HepG2 (cell line): ENCODE data around the gene SLC50A1. TPM values are rescaled to one million over a fixed set of nuclear protein-coding genes. Genes with fewer than 3 reads are reported as not detected.

ENCODE experiments used
- ETV5 ChIP-seq: IDR thresholded peaks from 2 replicates; pipeline ENCODE4 v1.6.1; 2018; ENCODE audit warnings: missing biosample characterization, missing genetic modification reagents, inconsistent platforms, borderline replicate concordance
- MAFK ChIP-seq, 2 experiments: IDR thresholded peaks in 1 of 2; conservative IDR thresholded peaks in 1 of 2; 2 replicates each; pipeline ENCODE4 v1.6.1; 2011; ENCODE audit warnings: improper control_type of control experiment in 2 of 2, low read length in 2 of 2
- RBAK ChIP-seq: sonication (generic); formaldehyde crosslinking; IDR thresholded peaks from 2 replicates; pipeline ENCODE4 v1.5.1; 2020; ENCODE audit warnings: mild to moderate bottlenecking, missing genetic modification reagents
- RBM22 ChIP-seq: fragments of 200-400 bp; formaldehyde crosslinking; optimal IDR thresholded peaks from 2 replicates; pipeline ENCODE3; 2017; ENCODE audit warnings: mild to moderate bottlenecking, low read length, moderate library complexity
- REPIN1 ChIP-seq: sonication (generic); formaldehyde crosslinking; IDR thresholded peaks from 2 replicates; pipeline ENCODE4 v1.8.0; 2022; ENCODE audit warnings: missing genetic modification reagents, low read depth, mild to moderate bottlenecking, borderline replicate concordance
- SIN3A ChIP-seq: IDR thresholded peaks from 2 replicates; pipeline ENCODE4 v1.6.1; 2011; ENCODE audit warnings: low read depth, mild to moderate bottlenecking, control low read depth, low read length, borderline replicate concordance
- TBL1XR1 ChIP-seq: fragments of 150-350 bp; IDR thresholded peaks from 2 replicates; pipeline ENCODE4 v1.6.1; 2014; ENCODE audit warnings: borderline replicate concordance, low read length; ENCODE audit not compliant: partially characterized antibody
- TFDP2 ChIP-seq: sonication (generic); formaldehyde crosslinking; IDR thresholded peaks from 2 replicates; pipeline ENCODE4 v1.4.0; 2020; ENCODE audit warnings: missing genetic modification reagents
- ZFP1 ChIP-seq: IDR thresholded peaks from 2 replicates; pipeline ENCODE4 v1.6.1; 2016
- ZNF224 ChIP-seq: sonication (generic); formaldehyde crosslinking; IDR thresholded peaks from 2 replicates; pipeline ENCODE4 v1.5.0; 2020; ENCODE audit warnings: mild to moderate bottlenecking, missing genetic modification reagents
- ZNF879 ChIP-seq: sonication (generic); formaldehyde crosslinking; IDR thresholded peaks from 2 replicates; pipeline ENCODE4 v1.8.1; 2023; ENCODE audit warnings: missing genetic modification reagents
- polyA plus RNA-seq, 8 experiments: library from polyadenylated mRNA; depleted of rRNA in 3 of 8; stranded (reverse) in 7 of 8; unstranded in 1 of 8; fragments of >200 nt; fragmentation: Illumina TruSeq in 4 of 8; extraction: Trizol in 4 of 8; gene quantifications; 2 replicates each; pipeline versions ENCODE4 v1.2.1 to v1.2.3, GENCODE V29; 2011 to 2016; ENCODE audit warnings: low read depth in 4 of 8, missing spikeins in 1 of 8, mixed read lengths in 1 of 8; ENCODE audit not compliant: insufficient read depth in 1 of 8
- total RNA-seq, 5 experiments: library from RNA; depleted of rRNA; stranded (reverse); fragments of >200 nt; fragmentation: Illumina TruSeq; extraction: Trizol; gene quantifications; 2 replicates each; pipeline ENCODE4 v1.2.3, GENCODE V29; 2016; ENCODE audit warnings: low read depth in 1 of 5
- TF ChIP-seq, protein P1 (sequence below): sonication (generic); formaldehyde crosslinking; IDR thresholded peaks from 2 replicates; pipeline ENCODE4 v1.4.0; 2020; ENCODE audit warnings: missing genetic modification reagents
- TF ChIP-seq, protein P2 (sequence below), 2 experiments: fragments of 450-650 bp in 1 of 2; sonication (generic) in 1 of 2; formaldehyde crosslinking in 1 of 2; IDR thresholded peaks; 2 replicates each; pipeline versions ENCODE4 v1.6.1 to v1.8.0; 2016 to 2022; ENCODE audit warnings: antibody characterized with exemption in 1 of 2, mild to moderate bottlenecking in 1 of 2, missing genetic modification reagents in 1 of 2
- TF ChIP-seq, protein P3 (sequence below): sonication (generic); formaldehyde crosslinking; conservative IDR thresholded peaks from 2 replicates; pipeline ENCODE4 v1.5.0; 2020; ENCODE audit warnings: missing genetic modification reagents

The SLC50A1 gene
- total and polyA plus RNA-seq, 2 of the 13 experiments (the other 11 are each of a cell fraction or from before 2014, with no cell fraction given): 22.5 to 46.8 TPM

GRCh38 chr1:155176544-155177071 lies 41.0 kb downstream of the SLC50A1 start (continued):
- TF ChIP-seq ZNF879 (CRISPR knock-in tag): no peak
- no peak for TF ChIP-seq RBM22
- TF ChIP-seq, protein P1, sequence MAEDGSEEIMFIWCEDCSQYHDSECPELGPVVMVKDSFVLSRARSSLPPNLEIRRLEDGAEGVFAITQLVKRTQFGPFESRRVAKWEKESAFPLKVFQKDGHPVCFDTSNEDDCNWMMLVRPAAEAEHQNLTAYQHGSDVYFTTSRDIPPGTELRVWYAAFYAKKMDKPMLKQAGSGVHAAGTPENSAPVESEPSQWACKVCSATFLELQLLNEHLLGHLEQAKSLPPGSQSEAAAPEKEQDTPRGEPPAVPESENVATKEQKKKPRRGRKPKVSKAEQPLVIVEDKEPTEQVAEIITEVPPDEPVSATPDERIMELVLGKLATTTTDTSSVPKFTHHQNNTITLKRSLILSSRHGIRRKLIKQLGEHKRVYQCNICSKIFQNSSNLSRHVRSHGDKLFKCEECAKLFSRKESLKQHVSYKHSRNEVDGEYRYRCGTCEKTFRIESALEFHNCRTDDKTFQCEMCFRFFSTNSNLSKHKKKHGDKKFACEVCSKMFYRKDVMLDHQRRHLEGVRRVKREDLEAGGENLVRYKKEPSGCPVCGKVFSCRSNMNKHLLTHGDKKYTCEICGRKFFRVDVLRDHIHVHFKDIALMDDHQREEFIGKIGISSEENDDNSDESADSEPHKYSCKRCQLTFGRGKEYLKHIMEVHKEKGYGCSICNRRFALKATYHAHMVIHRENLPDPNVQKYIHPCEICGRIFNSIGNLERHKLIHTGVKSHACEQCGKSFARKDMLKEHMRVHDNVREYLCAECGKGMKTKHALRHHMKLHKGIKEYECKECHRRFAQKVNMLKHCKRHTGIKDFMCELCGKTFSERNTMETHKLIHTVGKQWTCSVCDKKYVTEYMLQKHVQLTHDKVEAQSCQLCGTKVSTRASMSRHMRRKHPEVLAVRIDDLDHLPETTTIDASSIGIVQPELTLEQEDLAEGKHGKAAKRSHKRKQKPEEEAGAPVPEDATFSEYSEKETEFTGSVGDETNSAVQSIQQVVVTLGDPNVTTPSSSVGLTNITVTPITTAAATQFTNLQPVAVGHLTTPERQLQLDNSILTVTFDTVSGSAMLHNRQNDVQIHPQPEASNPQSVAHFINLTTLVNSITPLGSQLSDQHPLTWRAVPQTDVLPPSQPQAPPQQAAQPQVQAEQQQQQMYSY (CRISPR knock-in tag): no peak
- TF ChIP-seq, protein P2, sequence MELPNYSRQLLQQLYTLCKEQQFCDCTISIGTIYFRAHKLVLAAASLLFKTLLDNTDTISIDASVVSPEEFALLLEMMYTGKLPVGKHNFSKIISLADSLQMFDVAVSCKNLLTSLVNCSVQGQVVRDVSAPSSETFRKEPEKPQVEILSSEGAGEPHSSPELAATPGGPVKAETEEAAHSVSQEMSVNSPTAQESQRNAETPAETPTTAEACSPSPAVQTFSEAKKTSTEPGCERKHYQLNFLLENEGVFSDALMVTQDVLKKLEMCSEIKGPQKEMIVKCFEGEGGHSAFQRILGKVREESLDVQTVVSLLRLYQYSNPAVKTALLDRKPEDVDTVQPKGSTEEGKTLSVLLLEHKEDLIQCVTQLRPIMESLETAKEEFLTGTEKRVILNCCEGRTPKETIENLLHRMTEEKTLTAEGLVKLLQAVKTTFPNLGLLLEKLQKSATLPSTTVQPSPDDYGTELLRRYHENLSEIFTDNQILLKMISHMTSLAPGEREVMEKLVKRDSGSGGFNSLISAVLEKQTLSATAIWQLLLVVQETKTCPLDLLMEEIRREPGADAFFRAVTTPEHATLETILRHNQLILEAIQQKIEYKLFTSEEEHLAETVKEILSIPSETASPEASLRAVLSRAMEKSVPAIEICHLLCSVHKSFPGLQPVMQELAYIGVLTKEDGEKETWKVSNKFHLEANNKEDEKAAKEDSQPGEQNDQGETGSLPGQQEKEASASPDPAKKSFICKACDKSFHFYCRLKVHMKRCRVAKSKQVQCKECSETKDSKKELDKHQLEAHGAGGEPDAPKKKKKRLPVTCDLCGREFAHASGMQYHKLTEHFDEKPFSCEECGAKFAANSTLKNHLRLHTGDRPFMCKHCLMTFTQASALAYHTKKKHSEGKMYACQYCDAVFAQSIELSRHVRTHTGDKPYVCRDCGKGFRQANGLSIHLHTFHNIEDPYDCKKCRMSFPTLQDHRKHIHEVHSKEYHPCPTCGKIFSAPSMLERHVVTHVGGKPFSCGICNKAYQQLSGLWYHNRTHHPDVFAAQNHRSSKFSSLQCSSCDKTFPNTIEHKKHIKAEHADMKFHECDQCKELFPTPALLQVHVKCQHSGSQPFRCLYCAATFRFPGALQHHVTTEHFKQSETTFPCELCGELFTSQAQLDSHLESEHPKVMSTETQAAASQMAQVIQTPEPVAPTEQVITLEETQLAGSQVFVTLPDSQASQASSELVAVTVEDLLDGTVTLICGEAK (IDR thresholded peaks at IDR 0.05): no peak
- TF ChIP-seq, protein P2 (CRISPR knock-in tag; IDR thresholded peaks at IDR 0.05): no peak
- no peak for TF ChIP-seq ZNF224
- TF ChIP-seq ZFP1 (CRISPR knock-in tag): no peak
- TF ChIP-seq TFDP2 (CRISPR knock-in tag): no peak
- no peak for TF ChIP-seq TBL1XR1
- no peak for TF ChIP-seq MAFK (conservative IDR thresholded peaks at IDR 0.05 in 1 of 2, IDR thresholded peaks at IDR 0.05 in 1 of 2; ENCODE audit: low read length in 2 of 2)
- peak; percentile 41; the same call in 1 of the 2 replicates for TF ChIP-seq ETV5 (CRISPR knock-in tag)
- TF ChIP-seq REPIN1: no peak
- TF ChIP-seq SIN3A: no peak
- TF ChIP-seq, protein P3, sequence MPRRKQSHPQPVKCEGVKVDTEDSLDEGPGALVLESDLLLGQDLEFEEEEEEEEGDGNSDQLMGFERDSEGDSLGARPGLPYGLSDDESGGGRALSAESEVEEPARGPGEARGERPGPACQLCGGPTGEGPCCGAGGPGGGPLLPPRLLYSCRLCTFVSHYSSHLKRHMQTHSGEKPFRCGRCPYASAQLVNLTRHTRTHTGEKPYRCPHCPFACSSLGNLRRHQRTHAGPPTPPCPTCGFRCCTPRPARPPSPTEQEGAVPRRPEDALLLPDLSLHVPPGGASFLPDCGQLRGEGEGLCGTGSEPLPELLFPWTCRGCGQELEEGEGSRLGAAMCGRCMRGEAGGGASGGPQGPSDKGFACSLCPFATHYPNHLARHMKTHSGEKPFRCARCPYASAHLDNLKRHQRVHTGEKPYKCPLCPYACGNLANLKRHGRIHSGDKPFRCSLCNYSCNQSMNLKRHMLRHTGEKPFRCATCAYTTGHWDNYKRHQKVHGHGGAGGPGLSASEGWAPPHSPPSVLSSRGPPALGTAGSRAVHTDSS (CRISPR knock-in tag): no peak
- TF ChIP-seq RBAK (CRISPR knock-in tag): no peak
